Islet of Langerhans (tissue), 1 donor: ENCODE results near the gene SH3RF3.

Experiments used
- FAIRE-seq: peaks from one replicate; lab custom pipeline; 2011; peaks lifted over from hg19 to GRCh38; lab: Jason Lieb, UNC

The SH3RF3 gene

GRCh38 chr2:109340381-109340780 lies 211.4 kb downstream of the SH3RF3 start:
- no peak for FAIRE-seq

- FAIRE-seq = no peak
Observed at GRCh38 chr2:109341355-109342255, 212.6 kb downstream of the SH3RF3 start.

- FAIRE-seq = no peak
Observed at GRCh38 chr2:109342256-109342850, 213.3 kb downstream of the SH3RF3 start.

GRCh38 chr2:109342930-109343329 lies 213.9 kb downstream of the SH3RF3 start:
- no peak for FAIRE-seq

- no peak for FAIRE-seq
Observed at GRCh38 chr2:109343460-109343859, 214.5 kb downstream of the SH3RF3 start.

- no peak for FAIRE-seq
Observed at GRCh38 chr2:109344270-109344805, 215.3 kb downstream of the SH3RF3 start.

- FAIRE-seq = no peak
Observed at GRCh38 chr2:109345091-109345490, 216.1 kb downstream of the SH3RF3 start.

- FAIRE-seq = no peak
Observed at GRCh38 chr2:109345653-109346480, 216.9 kb downstream of the SH3RF3 start.

GRCh38 chr2:109346601-109347228 lies 217.7 kb downstream of the SH3RF3 start:
- FAIRE-seq = no peak

- FAIRE-seq = no peak
Observed at GRCh38 chr2:109347626-109348025, 218.6 kb downstream of the SH3RF3 start.

GRCh38 chr2:109348190-109348589 lies 219.2 kb downstream of the SH3RF3 start:
- no peak for FAIRE-seq

- no peak for FAIRE-seq
Observed at GRCh38 chr2:109348671-109349502, 219.9 kb downstream of the SH3RF3 start.

GRCh38 chr2:109349503-109350465 lies 220.8 kb downstream of the SH3RF3 start:
- FAIRE-seq = no peak

- FAIRE-seq = no peak
Observed at GRCh38 chr2:109350526-109350925, 221.5 kb downstream of the SH3RF3 start.

- no peak for FAIRE-seq
Observed at GRCh38 chr2:109351164-109351756, 222.3 kb downstream of the SH3RF3 start.

- no peak for FAIRE-seq
Observed at GRCh38 chr2:109352056-109352897, 223.3 kb downstream of the SH3RF3 start.

GRCh38 chr2:109352898-109353689 lies 224.1 kb downstream of the SH3RF3 start:
- no peak for FAIRE-seq
